Neural progenitor cell (in vitro differentiated cells): ENCODE results near the gene RNF31. TPM values are rescaled to one million over a fixed set of nuclear protein-coding genes. Genes with fewer than 3 reads are reported as not detected.
A peak's percentile ranks its signal among the peaks of the same experiment; 100 is the strongest.

Experiments used
- DNase-seq: peaks from one replicate; pipeline ENCODE4 v3.0.0-alpha.2; 2016; ENCODE audit warnings: low spot score
- H2AFZ ChIP-seq: fragments of 200-600 bp; sonication (generic); replicated peaks from 2 replicates; pipeline ENCODE4 v1.6.1; 2016; ENCODE audit warnings: antibody characterized with exemption
- H3F3A ChIP-seq: fragments of 200-600 bp; sonication (generic); 2 replicates; pipeline ENCODE4 v1.6.1; 2016; ENCODE audit warnings: antibody characterized with exemption, low read depth
- H3K27ac ChIP-seq: fragments of 200-600 bp; sonication (generic); 2 replicates; pipeline ENCODE4 v1.5.1; 2016; ENCODE audit warnings: mild to moderate bottlenecking
- H3K27me3 ChIP-seq: fragments of 200-600 bp; sonication (generic); 2 replicates; pipeline ENCODE4 v1.6.1; 2016; ENCODE audit warnings: mild to moderate bottlenecking, moderate library complexity
- H3K36me3 ChIP-seq: fragments of 200-600 bp; sonication (generic); 2 replicates; pipeline ENCODE4 v1.5.1; 2016
- H3K4me1 ChIP-seq: fragments of 200-600 bp; sonication (generic); 2 replicates; pipeline ENCODE4 v1.6.1; 2016; ENCODE audit warnings: mixed run types
- H3K4me2 ChIP-seq: fragments of 200-600 bp; sonication (generic); 2 replicates; pipeline ENCODE4 v1.6.1; 2016
- H3K4me3 ChIP-seq: fragments of 200-600 bp; sonication (generic); 2 replicates; pipeline ENCODE4 v1.5.1; 2016
- H3K79me2 ChIP-seq: fragments of 200-600 bp; sonication (generic); 2 replicates; pipeline ENCODE4 v1.6.1; 2016; ENCODE audit warnings: low read depth
- H3K9ac ChIP-seq: fragments of 200-600 bp; sonication (generic); 2 replicates; pipeline ENCODE4 v1.6.1; 2016
- H3K9me3 ChIP-seq: fragments of 200-600 bp; sonication (generic); 2 replicates; pipeline ENCODE4 v1.5.1; 2016; ENCODE audit warnings: low read depth
- H4K20me1 ChIP-seq: fragments of 200-600 bp; sonication (generic); 2 replicates; pipeline ENCODE4 v1.6.1; 2016; ENCODE audit warnings: low read depth
- H3K27ac Mint-ChIP-seq: 3 replicates; pipeline ENCODE4 v1.8.0; 2021; ENCODE audit warnings: mixed read lengths
- H3K27me3 Mint-ChIP-seq: 2 replicates; pipeline ENCODE4 v1.8.0; 2022; ENCODE audit warnings: low read depth, mild to moderate bottlenecking, inconsistent platforms, moderate library complexity, mixed read lengths; ENCODE audit not compliant: insufficient read depth
- H3K36me3 Mint-ChIP-seq: 3 replicates; pipeline ENCODE4 v1.8.0; 2021; ENCODE audit warnings: mixed read lengths
- H3K4me1 Mint-ChIP-seq: 3 replicates; pipeline ENCODE4 v1.8.0; 2021; ENCODE audit warnings: mixed read lengths
- H3K4me3 Mint-ChIP-seq: 3 replicates; pipeline ENCODE4 v1.8.0; 2021; ENCODE audit warnings: mild to moderate bottlenecking, moderate library complexity, mixed read lengths
- H3K9me3 Mint-ChIP-seq: 3 replicates; pipeline ENCODE4 v1.8.0; 2020; ENCODE audit warnings: mixed read lengths
- CTCF ChIP-seq: fragments of 200-600 bp; sonication (generic); IDR thresholded peaks from 2 replicates; pipeline ENCODE4 v1.5.1; 2017; ENCODE audit warnings: antibody characterized with exemption, mild to moderate bottlenecking
- EZH2 ChIP-seq: fragments of 200-600 bp; sonication (generic); IDR thresholded peaks from 2 replicates; pipeline ENCODE4 v1.6.1; 2017; ENCODE audit warnings: antibody characterized with exemption, mild to moderate bottlenecking, moderate library complexity
- EZH2phosphoT487 ChIP-seq: fragments of 200-600 bp; sonication (generic); IDR thresholded peaks from 2 replicates; pipeline ENCODE4 v1.6.1; 2017; ENCODE audit warnings: antibody characterized with exemption
- total RNA-seq: library from RNA; depleted of rRNA; stranded (reverse); fragments of >200 nt; gene quantifications from 2 replicates; pipeline ENCODE4 v1.2.3, GENCODE V29; 2015; ENCODE audit warnings: low replicate concordance

The RNF31 gene
- total RNA-seq, 1 donor from 2014 or later = 28.8 TPM

- Mint-ChIP-seq H3K27me3 (peaks cover 3% of the 10 kb centered on the region), H3K36me3 (peaks cover 22% of the 10 kb centered on the region), H3K4me3 (no peak overlapping the region), H3K4me1 (no peaks in the 10 kb centered on the region), H3K27ac (no peak overlapping the region), H3K9me3 (no peaks in the 10 kb centered on the region)
- H3K27ac ChIP-seq = no peak overlapping the region
- H3K4me3 ChIP-seq = no peak overlapping the region
- peaks cover 4% of the 10 kb centered on the region for H3F3A ChIP-seq
- no peak overlapping the region for H2AFZ ChIP-seq
- TF ChIP-seq EZH2 (no peak), EZH2phosphoT487 (no peak), CTCF (no peak)
- no peaks in the 10 kb centered on the region for H3K36me3 ChIP-seq
- H3K9ac ChIP-seq = no peak overlapping the region
- H3K79me2 ChIP-seq = no peaks in the 10 kb centered on the region
- no peak overlapping the region for H3K4me2 ChIP-seq
- H4K20me1 ChIP-seq = peaks cover 14% of the 10 kb centered on the region
- H3K4me1 ChIP-seq = no peaks in the 10 kb centered on the region
- DNase-seq = no peak
- H3K27me3 ChIP-seq = no peaks in the 10 kb centered on the region
- no peaks in the 10 kb centered on the region for H3K9me3 ChIP-seq
These were observed 34.2 kb downstream of the RNF31 start for GRCh38 chr14:24181371-24182077.

GRCh38 chr14:24182110-24182882 is 35.0 kb downstream of the RNF31 start:
- H3K4me2 ChIP-seq = no peak overlapping the region
- Mint-ChIP-seq H3K4me3 (peak overlapping the region; percentile 22), H3K27me3 (peaks cover 3% of the 10 kb centered on the region), H3K36me3 (peaks cover 22% of the 10 kb centered on the region), H3K9me3 (no peaks in the 10 kb centered on the region), H3K4me1 (peaks cover 4% of the 10 kb centered on the region), H3K27ac (peak overlapping the region; percentile 90)
- peaks cover 16% of the 10 kb centered on the region for H4K20me1 ChIP-seq
- TF ChIP-seq EZH2phosphoT487 (no peak), CTCF (no peak), EZH2 (no peak)
- no peak for DNase-seq
- H2AFZ ChIP-seq = no peak overlapping the region
- H3K4me3 ChIP-seq = no peak overlapping the region
- H3K4me1 ChIP-seq = no peaks in the 10 kb centered on the region
- H3K27me3 ChIP-seq = no peaks in the 10 kb centered on the region
- no peak overlapping the region for H3K27ac ChIP-seq
- H3K79me2 ChIP-seq = peaks cover 7% of the 10 kb centered on the region
- H3F3A ChIP-seq = peaks cover 3% of the 10 kb centered on the region
- no peaks in the 10 kb centered on the region for H3K36me3 ChIP-seq
- no peaks in the 10 kb centered on the region for H3K9me3 ChIP-seq
- H3K9ac ChIP-seq = no peak overlapping the region

GRCh38 chr14:24183014-24183481 is 35.8 kb downstream of the RNF31 start:
- Histone ChIP-seq H3K27ac (no peak overlapping the region), H3F3A (peaks cover 8% of the 10 kb centered on the region), H3K4me2 (no peak overlapping the region), H3K27me3 (no peaks in the 10 kb centered on the region), H3K4me1 (peaks cover 6% of the 10 kb centered on the region), H3K9me3 (no peaks in the 10 kb centered on the region), H3K36me3 (no peaks in the 10 kb centered on the region), H3K9ac (no peak overlapping the region), H4K20me1 (peaks cover 16% of the 10 kb centered on the region), H3K79me2 (peaks cover 15% of the 10 kb centered on the region), H3K4me3 (no peak overlapping the region), H2AFZ (no peak overlapping the region)
- Mint-ChIP-seq H3K36me3 (peaks cover 22% of the 10 kb centered on the region), H3K4me3 (no peak overlapping the region), H3K9me3 (no peaks in the 10 kb centered on the region), H3K4me1 (peaks cover 10% of the 10 kb centered on the region), H3K27ac (no peak overlapping the region), H3K27me3 (peaks cover 3% of the 10 kb centered on the region)
- DNase-seq = no peak
- TF ChIP-seq EZH2phosphoT487 = no peak
- TF ChIP-seq EZH2 = no peak
